HL-60/S4 treated with phorbol 12-myristate 13-acetate at 8.2 ng/mL for 4 days and 3 days (cell line): Measurements from ENCODE around the gene ALG2.

Experiments used
- in situ Hi-C: fragments of 300-500 bp; cut with MboI; formaldehyde crosslinking; loops from 2 replicates; pipeline ENCODE4 v1.15.0; 2022; ENCODE audit warnings: low sequenced_read_pairs

The ALG2 gene

DNA sequence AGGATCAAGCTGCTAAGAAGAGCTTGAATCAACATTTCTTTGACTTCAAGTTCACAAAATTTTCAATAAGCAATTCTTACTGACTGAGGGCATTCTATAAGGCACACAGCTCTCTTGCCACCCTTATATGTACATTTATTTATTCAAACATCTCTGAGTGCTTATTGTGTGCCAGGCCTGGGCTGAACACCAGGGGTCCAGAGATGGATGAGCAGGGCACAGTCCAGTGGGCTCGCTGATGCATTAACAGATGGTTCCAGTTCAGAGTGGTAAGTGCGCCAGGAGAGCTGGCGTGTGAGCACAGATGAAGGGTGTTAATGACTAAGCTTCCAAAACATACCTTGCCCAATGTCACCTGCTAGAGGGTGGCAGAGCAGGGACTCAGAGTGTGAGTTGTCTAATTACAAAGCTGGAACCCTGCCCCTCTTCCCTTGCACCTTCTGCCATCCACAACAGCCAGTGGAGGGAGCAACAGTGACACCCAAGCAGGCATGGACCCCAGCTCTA is 24.6 kb downstream of the ALG2 start:
- in situ Hi-C loops: loop anchor here (25.0 kb wide), 2 partner anchors 1115 to 1390 kb away; partner anchors contain the start of gene CAVIN4

GRCh38 chr9:99196484-99196883 is 25.3 kb downstream of the ALG2 start:
- in situ Hi-C loops: loop anchor here (25.0 kb wide), 2 partner anchors 1116 to 1391 kb away; partner anchors contain the start of gene CAVIN4

DNA sequence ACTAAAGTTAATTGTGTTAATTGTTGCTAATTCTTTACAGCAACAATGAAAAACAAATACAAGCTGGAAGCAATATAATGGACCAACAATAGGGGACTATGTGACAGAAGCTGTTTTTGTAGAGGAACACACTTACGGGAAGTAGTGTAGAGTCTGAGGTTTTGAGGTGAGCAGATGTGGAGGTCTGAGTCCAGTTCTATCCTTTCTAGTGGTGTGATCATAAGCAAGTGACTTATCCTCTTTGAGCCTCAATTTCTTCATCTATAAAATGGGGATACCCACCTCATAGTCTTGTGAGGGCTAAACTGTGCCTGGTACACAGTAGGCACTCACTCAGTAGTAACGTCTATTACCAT is 28.3 kb downstream of the ALG2 start:
- in situ Hi-C loops: loop anchor here (25.0 kb wide), 2 partner anchors 1119 to 1394 kb away; partner anchors contain the start of gene CAVIN4

DNA sequence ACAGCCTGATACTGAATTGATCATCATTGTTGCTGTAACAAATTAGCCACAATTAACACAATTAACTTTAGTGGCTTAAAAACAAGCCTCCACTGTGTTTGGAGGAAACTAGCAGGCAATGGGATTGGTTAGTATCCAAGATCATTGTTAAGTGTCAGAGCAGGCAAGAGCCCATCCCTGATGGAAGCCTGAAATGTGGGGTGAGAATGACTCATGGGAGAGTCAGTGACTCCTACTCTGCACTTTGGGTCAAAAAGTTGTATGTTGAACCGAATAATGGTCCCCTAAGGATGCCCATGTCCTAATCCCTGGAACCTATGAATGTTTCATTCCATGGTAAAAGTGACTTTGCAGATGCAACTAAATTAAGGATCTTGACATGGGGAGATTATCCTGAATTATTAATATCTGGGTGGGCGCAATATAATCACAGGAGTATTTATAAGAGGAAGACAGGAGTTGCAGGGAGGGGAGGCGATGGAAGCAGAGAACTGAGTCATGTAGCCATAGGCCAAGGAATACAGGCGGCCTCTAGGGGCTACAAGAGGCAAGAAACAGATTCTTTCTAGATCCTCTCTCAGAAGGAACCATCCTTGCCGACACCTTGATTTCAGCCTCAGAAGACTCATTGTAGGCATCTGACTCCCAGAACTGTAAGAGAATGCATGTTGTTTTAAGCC is 28.8 kb downstream of the ALG2 start:
- in situ Hi-C loops: loop anchor here (25.0 kb wide), 2 partner anchors 1119 to 1394 kb away; partner anchors contain the start of gene CAVIN4

- in situ Hi-C loops: loop anchor here (25.0 kb wide), 2 partner anchors 1122 to 1397 kb away; partner anchors contain the start of gene CAVIN4
These were observed 31.0 kb downstream of the ALG2 start for GRCh38 chr9:99190597-99191283.

GRCh38 chr9:99189887-99190596 is 31.7 kb downstream of the ALG2 start:
- in situ Hi-C loops: loop anchor here (25.0 kb wide), 2 partner anchors 1122 to 1397 kb away; partner anchors contain the start of gene CAVIN4

DNA sequence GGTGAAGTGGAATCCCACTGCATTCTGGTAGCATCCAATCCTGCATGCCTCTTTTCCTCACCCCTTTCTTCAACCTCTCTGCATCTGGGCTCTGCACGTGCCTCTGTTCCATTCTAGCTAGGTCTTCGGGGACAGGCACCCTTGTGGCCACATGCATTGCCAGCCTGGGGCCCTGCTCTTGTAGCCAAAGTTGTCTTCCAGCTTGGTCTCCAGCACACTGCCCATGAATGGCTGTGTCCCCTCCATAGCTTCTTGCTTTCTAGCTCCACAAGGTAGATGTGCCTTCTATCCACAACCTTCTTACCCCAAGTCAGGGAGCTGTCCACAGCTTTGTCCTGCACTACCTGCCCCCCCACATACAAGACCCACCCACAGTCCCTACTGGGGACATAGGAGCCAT is 32.6 kb downstream of the ALG2 start:
- in situ Hi-C loops: loop anchor here (25.0 kb wide), 2 partner anchors 1123 to 1398 kb away; partner anchors contain the start of gene CAVIN4

DNA sequence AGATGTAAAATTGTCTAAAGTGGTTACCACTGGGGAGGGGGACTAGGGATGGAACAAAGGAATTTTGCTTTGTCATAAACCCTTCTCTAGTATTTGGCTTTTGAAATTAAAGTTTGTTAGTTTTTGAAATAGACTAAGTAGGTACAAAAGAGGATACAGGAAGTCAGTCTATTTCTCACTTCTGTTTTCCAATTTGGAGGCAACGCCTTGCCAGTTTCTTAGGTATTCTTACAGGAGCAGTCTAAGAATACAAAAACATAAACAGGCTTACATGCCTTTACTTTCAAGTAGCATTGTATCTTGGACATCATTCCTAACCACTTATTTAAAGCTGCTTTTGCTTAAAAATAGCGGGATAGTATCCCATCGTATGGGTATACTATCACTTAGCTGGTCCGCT is 34.4 kb downstream of the ALG2 start:
- in situ Hi-C loops: loop anchor here (25.0 kb wide), 2 partner anchors 1125 to 1400 kb away; partner anchors contain the start of gene CAVIN4

DNA sequence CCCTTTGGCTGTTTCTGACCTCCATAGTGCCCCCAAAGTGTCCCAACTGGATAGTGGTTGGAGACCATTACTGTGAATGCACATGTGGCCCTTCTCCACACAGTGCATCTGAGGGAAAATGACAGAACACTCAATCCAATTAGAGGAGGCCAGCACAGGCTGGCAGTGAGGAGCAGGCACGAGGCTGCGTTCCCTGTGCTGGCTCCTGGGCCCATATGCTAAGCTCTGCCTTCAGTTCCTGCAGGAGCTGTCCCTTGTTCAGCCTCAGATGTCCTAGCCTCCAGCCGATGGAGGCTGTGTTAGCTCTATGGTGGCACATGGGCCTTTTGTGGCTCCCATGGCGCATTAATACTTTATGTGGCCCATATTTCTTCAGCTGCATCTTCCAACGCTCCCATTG is 35.8 kb downstream of the ALG2 start:
- in situ Hi-C loops: loop anchor here (25.0 kb wide), 2 partner anchors 1126 to 1401 kb away; partner anchors contain the start of gene CAVIN4

GRCh38 chr9:99185348-99185632 is 36.5 kb downstream of the ALG2 start:
- in situ Hi-C loops: loop anchor here (25.0 kb wide), 2 partner anchors 1127 to 1402 kb away; partner anchors contain the start of gene CAVIN4

DNA sequence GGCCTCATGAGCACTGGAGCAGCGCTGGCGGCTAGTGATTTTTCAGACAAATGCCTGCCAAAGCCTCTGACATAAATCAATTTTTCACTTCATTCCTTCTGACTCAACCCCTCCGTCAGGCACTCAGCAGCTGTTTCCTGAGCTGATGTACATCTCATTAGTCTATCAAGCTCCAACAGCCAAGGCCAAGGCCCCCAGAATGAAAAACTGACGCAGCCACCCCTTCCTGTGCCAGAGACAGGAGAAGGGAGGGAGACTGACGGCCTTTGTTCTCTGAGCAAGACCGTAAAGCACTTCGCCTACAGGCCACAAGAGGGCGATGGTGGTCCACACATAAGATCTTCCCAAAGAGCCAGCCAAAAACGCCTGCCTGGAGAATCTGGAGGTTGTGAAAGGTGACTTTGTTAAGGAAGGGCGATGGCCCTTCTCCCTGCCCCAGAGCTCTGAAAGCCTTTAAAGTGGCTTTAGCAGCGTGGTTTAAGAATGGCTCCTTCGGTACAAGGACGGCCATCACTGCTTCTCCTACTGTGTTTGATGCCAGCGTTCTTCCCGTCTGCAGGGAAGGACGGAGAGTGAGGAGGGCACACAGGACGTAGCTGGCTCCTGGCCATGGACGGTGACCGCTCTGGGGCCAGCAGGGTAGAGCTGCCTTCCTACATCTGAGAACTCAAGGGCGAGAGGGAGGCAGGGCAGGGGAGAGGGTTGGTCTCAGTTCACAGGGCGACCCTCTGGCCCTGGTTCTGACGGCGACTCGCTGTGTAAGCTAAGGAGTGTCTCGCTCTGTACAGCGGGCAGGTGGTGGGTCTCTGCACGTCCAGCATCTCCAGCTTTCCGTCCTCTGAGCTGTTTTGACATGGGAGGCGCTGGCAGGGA is 37.0 kb downstream of the ALG2 start:
- in situ Hi-C loops: loop anchor here (25.0 kb wide), 2 partner anchors 1128 to 1403 kb away; partner anchors contain the start of gene CAVIN4

DNA sequence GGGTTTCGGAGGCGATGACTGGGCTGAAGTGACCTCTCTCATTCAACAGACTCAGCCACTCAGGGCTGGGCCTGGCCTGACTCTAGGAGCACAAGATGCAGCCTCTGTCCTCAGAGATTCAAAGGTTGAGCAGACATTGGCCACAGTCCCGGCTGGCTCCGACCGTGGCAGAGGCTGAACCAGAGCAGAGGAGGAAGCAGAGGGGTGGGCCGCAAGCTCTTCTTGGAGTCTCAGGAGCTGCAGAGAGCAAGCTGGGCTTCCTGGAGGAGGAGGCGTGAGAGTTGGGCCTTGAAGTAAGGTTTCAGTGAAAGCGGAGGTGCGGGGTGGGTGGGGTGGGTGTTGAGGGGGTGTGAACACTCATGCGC is 37.6 kb downstream of the ALG2 start:
- in situ Hi-C loops: loop anchor here (25.0 kb wide), 2 partner anchors 1128 to 1403 kb away; partner anchors contain the start of gene CAVIN4

DNA sequence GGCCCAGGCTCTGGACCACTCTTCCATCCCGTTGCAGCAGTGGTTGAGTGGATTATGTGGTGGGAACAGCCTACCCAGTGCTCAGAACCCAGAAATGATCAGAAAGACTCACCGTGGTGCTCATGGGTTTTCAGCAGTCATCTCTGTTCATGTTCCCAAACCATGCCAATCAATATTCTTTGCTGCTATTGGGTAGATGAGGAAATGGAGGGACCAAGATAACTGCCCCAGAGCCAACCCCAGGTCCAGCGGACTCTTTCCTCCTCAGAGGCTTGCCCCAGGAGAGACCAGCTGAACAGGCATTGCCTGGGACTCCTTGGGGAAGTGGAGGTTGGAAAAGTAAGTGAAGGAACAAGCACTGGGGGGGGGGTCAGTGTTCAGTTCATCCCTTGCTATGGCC is 38.1 kb downstream of the ALG2 start:
- in situ Hi-C loops: loop anchor here (25.0 kb wide), 2 partner anchors 1129 to 1404 kb away; partner anchors contain the start of gene CAVIN4

DNA sequence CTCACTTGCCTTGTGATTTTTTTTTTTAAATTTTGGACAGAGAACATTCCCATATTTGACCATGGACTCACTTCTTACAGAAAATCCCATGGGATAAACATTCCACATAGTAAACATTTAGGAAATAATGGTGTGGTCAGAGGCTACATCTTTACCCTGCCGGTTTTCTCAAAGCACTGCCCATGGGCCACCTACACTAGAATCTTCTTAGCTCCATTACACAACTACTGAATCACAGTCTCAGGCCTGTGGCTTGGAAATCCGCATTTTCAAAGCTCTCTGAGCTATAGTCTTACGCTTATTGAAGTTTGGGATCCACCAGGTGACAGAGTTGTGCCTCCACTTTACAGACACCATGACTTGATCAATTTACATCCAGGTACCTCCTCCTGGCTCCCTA is 39.4 kb downstream of the ALG2 start:
- in situ Hi-C loops: loop anchor here (25.0 kb wide), 2 partner anchors 1130 to 1405 kb away; partner anchors contain the start of gene CAVIN4

DNA sequence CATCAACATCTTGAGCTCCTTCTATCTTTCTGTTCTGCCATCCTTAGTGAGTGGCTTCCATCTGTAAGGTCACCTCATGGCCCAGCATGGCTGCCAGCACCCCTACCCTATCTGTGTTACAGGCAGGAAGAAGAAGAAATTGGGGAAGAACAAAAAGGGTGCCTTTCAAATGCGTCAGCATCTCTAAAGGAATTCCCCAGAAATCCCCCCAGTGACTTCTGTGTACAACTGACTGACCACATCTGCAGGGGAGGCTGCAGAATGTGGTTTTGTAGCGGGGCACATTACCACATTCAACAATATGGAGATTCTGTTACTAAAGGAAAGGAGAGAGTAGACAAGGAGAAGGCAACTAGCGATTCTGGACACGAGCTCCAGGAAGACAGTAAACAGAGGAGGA is 40.1 kb downstream of the ALG2 start:
- in situ Hi-C loops: loop anchor here (25.0 kb wide), 2 partner anchors 1131 to 1406 kb away; partner anchors contain the start of gene CAVIN4

GRCh38 chr9:99181206-99181605 is 40.5 kb downstream of the ALG2 start:
- in situ Hi-C loops: loop anchor here (25.0 kb wide), 2 partner anchors 1131 to 1406 kb away; partner anchors contain the start of gene CAVIN4

DNA sequence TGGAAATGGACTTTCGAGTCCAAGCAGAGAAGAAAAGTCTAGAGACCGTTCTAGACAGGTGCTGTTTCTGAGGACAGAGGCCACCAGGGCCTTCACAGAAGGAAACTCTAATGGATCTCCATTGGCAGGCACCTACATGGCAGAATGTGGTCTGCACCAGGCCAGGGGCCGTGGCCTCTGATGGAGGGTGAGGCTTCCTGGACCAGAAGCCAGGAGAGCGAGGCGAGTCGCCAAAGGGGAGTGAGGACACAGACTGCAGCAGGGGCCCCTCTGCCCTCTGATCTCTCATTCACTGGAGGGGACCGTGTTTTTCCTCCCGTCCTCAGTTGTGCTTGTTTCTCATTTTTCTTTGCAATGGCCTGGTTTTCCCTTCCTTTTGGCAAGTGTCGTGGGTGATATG is 41.1 kb downstream of the ALG2 start:
- in situ Hi-C loops: loop anchor here (25.0 kb wide), 2 partner anchors 1132 to 1407 kb away; partner anchors contain the start of gene CAVIN4

DNA sequence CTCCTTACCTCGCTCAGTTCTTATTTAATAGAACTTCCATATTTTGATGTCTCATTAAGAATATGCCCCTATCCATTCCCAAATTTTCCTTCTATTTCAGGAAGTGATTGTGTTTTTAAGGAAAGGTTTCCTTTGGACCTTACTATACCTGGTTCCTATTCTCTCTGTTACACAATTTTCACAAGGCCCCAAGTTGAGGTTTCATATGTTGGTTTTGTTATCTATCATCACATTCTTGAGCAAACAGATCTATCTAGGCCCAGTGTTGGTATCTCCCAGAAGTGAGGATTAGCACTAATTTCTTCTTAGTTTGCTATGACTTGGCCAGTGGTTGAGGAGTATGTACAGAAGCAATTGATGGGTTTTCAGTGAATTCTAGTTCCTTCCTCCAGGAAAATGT is 41.5 kb downstream of the ALG2 start:
- in situ Hi-C loops: loop anchor here (25.0 kb wide), 2 partner anchors 1132 to 1407 kb away; partner anchors contain the start of gene CAVIN4
